ENCODE results near the gene PCDHGB3.

DNA sequence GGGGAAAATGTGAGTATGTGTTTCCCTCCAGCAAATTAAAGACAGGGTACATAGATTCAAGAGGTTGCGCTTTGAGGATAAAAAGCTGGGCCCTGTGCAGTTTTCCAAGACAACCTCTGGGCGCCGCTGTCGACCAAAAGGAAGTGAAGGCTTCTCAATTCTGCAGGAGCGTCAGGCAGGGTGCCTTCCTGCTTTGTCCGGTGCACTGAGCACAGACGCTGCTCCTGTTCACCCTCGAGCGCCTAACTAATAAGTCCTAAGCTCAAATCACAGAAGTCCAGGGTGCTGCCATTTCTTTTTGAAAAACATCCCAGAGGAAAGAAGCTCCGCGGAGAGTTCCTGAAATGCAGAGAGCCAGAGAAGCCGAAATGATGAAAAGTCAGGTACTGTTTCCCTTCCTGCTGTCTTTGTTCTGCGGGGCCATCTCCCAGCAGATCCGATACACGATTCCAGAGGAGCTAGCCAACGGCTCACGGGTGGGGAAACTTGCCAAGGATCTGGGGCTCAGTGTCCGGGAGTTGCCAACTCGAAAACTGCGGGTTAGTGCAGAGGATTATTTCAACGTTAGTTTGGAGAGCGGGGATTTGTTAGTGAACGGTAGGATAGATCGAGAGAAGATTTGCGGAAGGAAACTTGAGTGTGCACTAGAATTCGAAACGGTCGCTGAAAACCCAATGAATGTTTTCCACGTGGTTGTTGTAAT, 20.0 kb upstream of the PCDHGB3 start, which contains the start of gene PCDHGB1:
- TF ChIP-seq POLR2A (IDR thresholded peaks at IDR 0.05; ENCODE audit: low read length) (peak; percentile 28), NPAS2 (CRISPR knock-in tag; IDR thresholded peaks at IDR 0.05; ENCODE audit: borderline replicate concordance) (no peak)
- TF ChIP-seq, protein P1, sequence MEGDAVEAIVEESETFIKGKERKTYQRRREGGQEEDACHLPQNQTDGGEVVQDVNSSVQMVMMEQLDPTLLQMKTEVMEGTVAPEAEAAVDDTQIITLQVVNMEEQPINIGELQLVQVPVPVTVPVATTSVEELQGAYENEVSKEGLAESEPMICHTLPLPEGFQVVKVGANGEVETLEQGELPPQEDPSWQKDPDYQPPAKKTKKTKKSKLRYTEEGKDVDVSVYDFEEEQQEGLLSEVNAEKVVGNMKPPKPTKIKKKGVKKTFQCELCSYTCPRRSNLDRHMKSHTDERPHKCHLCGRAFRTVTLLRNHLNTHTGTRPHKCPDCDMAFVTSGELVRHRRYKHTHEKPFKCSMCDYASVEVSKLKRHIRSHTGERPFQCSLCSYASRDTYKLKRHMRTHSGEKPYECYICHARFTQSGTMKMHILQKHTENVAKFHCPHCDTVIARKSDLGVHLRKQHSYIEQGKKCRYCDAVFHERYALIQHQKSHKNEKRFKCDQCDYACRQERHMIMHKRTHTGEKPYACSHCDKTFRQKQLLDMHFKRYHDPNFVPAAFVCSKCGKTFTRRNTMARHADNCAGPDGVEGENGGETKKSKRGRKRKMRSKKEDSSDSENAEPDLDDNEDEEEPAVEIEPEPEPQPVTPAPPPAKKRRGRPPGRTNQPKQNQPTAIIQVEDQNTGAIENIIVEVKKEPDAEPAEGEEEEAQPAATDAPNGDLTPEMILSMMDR (IDR thresholded peaks at IDR 0.05), result peak; percentile 75
